ENCODE data around the gene OPCML. TPM values are rescaled to one million over a fixed set of nuclear protein-coding genes. Genes with fewer than 3 reads are reported as not detected.

Gene OPCML
- total RNA-seq, 1 donor from 2014 or later: 2.7 TPM

- no peak overlapping the region for H3K4me3 Mint-ChIP-seq (ENCODE audit: unreplicated experiment)
- no peaks in the 10 kb centered on the region for H3K36me3 Mint-ChIP-seq (ENCODE audit: low read depth)
- no peaks in the 10 kb centered on the region for H3K27me3 Mint-ChIP-seq (ENCODE audit: low read depth)
- no peaks in the 10 kb centered on the region for H3K4me1 Mint-ChIP-seq (ENCODE audit: low read depth)
- TF ChIP-seq, protein P1, sequence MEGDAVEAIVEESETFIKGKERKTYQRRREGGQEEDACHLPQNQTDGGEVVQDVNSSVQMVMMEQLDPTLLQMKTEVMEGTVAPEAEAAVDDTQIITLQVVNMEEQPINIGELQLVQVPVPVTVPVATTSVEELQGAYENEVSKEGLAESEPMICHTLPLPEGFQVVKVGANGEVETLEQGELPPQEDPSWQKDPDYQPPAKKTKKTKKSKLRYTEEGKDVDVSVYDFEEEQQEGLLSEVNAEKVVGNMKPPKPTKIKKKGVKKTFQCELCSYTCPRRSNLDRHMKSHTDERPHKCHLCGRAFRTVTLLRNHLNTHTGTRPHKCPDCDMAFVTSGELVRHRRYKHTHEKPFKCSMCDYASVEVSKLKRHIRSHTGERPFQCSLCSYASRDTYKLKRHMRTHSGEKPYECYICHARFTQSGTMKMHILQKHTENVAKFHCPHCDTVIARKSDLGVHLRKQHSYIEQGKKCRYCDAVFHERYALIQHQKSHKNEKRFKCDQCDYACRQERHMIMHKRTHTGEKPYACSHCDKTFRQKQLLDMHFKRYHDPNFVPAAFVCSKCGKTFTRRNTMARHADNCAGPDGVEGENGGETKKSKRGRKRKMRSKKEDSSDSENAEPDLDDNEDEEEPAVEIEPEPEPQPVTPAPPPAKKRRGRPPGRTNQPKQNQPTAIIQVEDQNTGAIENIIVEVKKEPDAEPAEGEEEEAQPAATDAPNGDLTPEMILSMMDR (IDR thresholded peaks at IDR 0.05): no peak
- H3K27ac Mint-ChIP-seq (ENCODE audit: unreplicated experiment): no peak overlapping the region
- no peak for DNase-seq (ENCODE audit: low spot score)
- no peaks in the 10 kb centered on the region for H3K9me3 Mint-ChIP-seq (ENCODE audit: low read depth)
Observed at GRCh38 chr11:132982772-132983640, 549.3 kb downstream of the OPCML start.

- no peak overlapping the region for H3K27ac Mint-ChIP-seq (ENCODE audit: unreplicated experiment)
- no peaks in the 10 kb centered on the region for H3K4me1 Mint-ChIP-seq (ENCODE audit: low read depth)
- no peak overlapping the region for H3K4me3 Mint-ChIP-seq (ENCODE audit: unreplicated experiment)
- H3K27me3 Mint-ChIP-seq (ENCODE audit: low read depth): no peaks in the 10 kb centered on the region
- no peaks in the 10 kb centered on the region for H3K9me3 Mint-ChIP-seq (ENCODE audit: low read depth)
- TF ChIP-seq, protein P1 (IDR thresholded peaks at IDR 0.05): no peak
- no peaks in the 10 kb centered on the region for H3K36me3 Mint-ChIP-seq (ENCODE audit: low read depth)
- DNase-seq (ENCODE audit: low spot score): no peak
Observed at GRCh38 chr11:132981131-132981956, 551.0 kb downstream of the OPCML start.

DNA sequence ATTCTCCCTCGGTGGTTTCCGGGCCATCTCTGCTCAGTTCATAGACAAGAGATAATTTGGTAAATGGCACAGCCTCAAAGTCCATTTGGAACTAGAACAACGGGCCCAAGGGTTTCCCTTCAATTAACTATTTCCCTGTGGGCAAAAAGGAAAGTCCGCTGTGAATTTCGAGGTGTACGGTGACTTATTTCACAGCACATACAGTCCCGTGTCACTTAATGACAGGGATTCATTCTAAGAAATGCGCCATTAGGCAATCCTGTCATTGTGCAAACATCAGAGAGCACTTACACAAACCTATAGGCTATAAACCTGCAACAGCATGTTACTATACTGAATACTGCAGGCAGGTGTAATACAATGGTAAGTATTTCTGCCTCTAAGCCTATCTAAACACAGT lies 551.6 kb downstream of the OPCML start:
- Mint-ChIP-seq H3K4me3 (ENCODE audit: unreplicated experiment) (no peak overlapping the region), H3K27ac (ENCODE audit: unreplicated experiment) (no peak overlapping the region), H3K4me1 (ENCODE audit: low read depth) (no peaks in the 10 kb centered on the region), H3K9me3 (ENCODE audit: low read depth) (no peaks in the 10 kb centered on the region), H3K27me3 (ENCODE audit: low read depth) (no peaks in the 10 kb centered on the region), H3K36me3 (ENCODE audit: low read depth) (no peaks in the 10 kb centered on the region)
- TF ChIP-seq, protein P1 (IDR thresholded peaks at IDR 0.05): no peak
- no peak for DNase-seq (ENCODE audit: low spot score)

- no peak overlapping the region for H3K27ac Mint-ChIP-seq (ENCODE audit: unreplicated experiment)
- no peaks in the 10 kb centered on the region for H3K4me1 Mint-ChIP-seq (ENCODE audit: low read depth)
- H3K27me3 Mint-ChIP-seq (ENCODE audit: low read depth): no peaks in the 10 kb centered on the region
- no peaks in the 10 kb centered on the region for H3K9me3 Mint-ChIP-seq (ENCODE audit: low read depth)
- no peaks in the 10 kb centered on the region for H3K36me3 Mint-ChIP-seq (ENCODE audit: low read depth)
- no peak overlapping the region for H3K4me3 Mint-ChIP-seq (ENCODE audit: unreplicated experiment)
- TF ChIP-seq, protein P1 (IDR thresholded peaks at IDR 0.05): no peak
- DNase-seq (ENCODE audit: low spot score): no peak
Observed at GRCh38 chr11:132977746-132978145, 554.6 kb downstream of the OPCML start.

DNA sequence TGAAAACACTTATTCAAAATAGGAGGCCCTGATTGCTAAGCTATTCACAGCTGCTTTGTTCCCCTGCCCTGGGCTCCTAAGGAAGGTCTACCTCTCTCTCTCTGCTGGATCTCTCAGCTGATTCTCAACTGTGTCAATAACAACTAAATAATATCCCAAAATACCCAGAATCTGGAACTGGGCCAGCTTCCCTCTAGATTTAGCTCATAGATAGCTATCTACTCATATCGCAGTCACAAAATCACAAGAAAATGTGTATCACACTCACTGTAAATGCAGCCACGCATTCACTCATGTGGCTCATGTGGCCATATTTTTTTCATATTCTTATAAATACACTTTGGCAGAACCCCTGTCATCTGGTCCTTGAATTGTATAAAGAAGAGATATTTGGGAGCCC lies 555.1 kb downstream of the OPCML start:
- DNase-seq (ENCODE audit: low spot score): no peak
- TF ChIP-seq, protein P1 (IDR thresholded peaks at IDR 0.05): no peak
- no peak overlapping the region for H3K4me3 Mint-ChIP-seq (ENCODE audit: unreplicated experiment)
- no peaks in the 10 kb centered on the region for H3K4me1 Mint-ChIP-seq (ENCODE audit: low read depth)
- no peaks in the 10 kb centered on the region for H3K27me3 Mint-ChIP-seq (ENCODE audit: low read depth)
- no peak overlapping the region for H3K27ac Mint-ChIP-seq (ENCODE audit: unreplicated experiment)
- H3K36me3 Mint-ChIP-seq (ENCODE audit: low read depth): no peaks in the 10 kb centered on the region
- no peaks in the 10 kb centered on the region for H3K9me3 Mint-ChIP-seq (ENCODE audit: low read depth)
